Glutamatergic neuron (in vitro differentiated cells): Measurements from ENCODE around the gene OLFML2A. TPM values are rescaled to one million over a fixed set of nuclear protein-coding genes. Genes with fewer than 3 reads are reported as not detected.

Source experiments
- DNase-seq: peaks from one replicate; pipeline ENCODE4 v3.0.0; 2022
- H3K27ac Mint-ChIP-seq: one replicate; pipeline ENCODE4 v1.8.0; 2020; ENCODE audit warnings: mild to moderate bottlenecking, mixed read lengths, inconsistent platforms; ENCODE audit not compliant: unreplicated experiment
- H3K27me3 Mint-ChIP-seq: one replicate; pipeline ENCODE4 v1.8.0; 2020; ENCODE audit warnings: mild to moderate bottlenecking, moderate library complexity, mixed read lengths, inconsistent platforms; ENCODE audit not compliant: unreplicated experiment
- H3K36me3 Mint-ChIP-seq: one replicate; pipeline ENCODE4 v1.8.0; 2020; ENCODE audit warnings: mild to moderate bottlenecking, mixed read lengths, inconsistent platforms; ENCODE audit not compliant: unreplicated experiment
- H3K4me1 Mint-ChIP-seq: one replicate; pipeline ENCODE4 v1.8.0; 2020; ENCODE audit warnings: mild to moderate bottlenecking, low read depth, mixed read lengths, inconsistent platforms; ENCODE audit not compliant: unreplicated experiment
- H3K4me3 Mint-ChIP-seq: one replicate; pipeline ENCODE4 v1.8.0; 2020; ENCODE audit warnings: mild to moderate bottlenecking, mixed read lengths, inconsistent platforms; ENCODE audit not compliant: unreplicated experiment
- H3K9me3 Mint-ChIP-seq: one replicate; pipeline ENCODE4 v1.8.0; 2020; ENCODE audit warnings: mild to moderate bottlenecking, moderate library complexity, mixed read lengths, inconsistent platforms; ENCODE audit not compliant: unreplicated experiment
- total RNA-seq: library from RNA; stranded (reverse); fragmentation: NEBNext Ultra II Directional; extraction: Animal tissue kit (Norgen Biotek cat#: 25700); gene quantifications from one replicate; pipeline ENCODE4 v1.2.1, GENCODE V29; 2021; ENCODE audit not compliant: unreplicated experiment
- TF ChIP-seq, protein P1 (sequence below): fragments of 200-600 bp; sonication (generic); IDR thresholded peaks from one replicate; pipeline ENCODE4 v1.5.0; 2021; ENCODE audit not compliant: partially characterized antibody, unreplicated experiment

The OLFML2A gene
- total RNA-seq, 1 donor from 2014 or later: not detected

DNA sequence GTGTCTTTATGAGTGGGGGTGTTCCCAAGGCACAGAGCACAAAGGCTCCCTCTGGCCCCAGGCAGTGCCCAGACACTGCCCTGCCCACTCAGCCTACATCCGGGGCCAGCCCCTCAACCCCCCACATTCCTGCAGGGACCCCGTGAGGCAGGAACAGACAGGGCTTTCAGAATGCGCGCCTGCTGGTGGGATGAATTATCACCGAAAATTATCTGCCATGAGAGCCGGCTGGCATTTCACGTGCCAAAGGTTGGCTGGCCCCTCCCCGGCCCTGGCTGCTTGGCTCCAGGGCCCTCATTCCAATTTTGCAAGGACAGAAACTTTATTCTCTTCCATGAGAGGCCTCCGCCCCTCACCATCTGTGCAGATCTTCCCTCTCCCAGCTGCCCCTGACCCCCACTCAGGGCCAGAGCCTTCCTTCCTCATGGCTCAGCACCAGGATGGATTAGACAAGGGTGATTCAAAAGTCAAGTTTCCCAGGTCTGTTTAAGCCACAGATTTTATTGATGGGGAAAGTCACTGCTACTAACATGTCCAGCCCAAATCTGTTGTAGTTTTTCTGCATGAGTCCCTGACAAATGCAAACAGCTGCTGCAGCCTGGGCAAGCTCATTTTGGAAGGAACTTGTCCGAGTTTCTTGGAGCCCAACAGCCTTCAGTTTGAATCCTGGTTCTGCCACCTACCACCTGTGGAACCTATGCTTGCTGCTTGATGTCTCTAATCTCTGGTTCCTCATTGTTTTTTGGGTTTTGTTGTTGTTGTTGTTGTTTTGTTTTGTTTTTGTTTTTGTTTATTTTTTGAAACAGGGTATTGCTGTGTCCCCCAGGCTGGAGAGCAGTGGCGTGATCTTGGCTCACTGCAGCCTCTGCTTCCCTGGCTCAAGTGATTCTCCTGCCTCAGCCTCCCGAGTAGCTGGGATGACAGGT lies 44.0 kb downstream of the OLFML2A start:
- Mint-ChIP-seq H3K36me3 (no peaks in the 10 kb centered on the region), H3K9me3 (peaks cover 2% of the 10 kb centered on the region), H3K27ac (peak overlapping the region; percentile 55), H3K4me3 (no peak overlapping the region), H3K4me1 (peaks cover 7% of the 10 kb centered on the region), H3K27me3 (no peaks in the 10 kb centered on the region)
- no peak for DNase-seq
- TF ChIP-seq, protein P1, sequence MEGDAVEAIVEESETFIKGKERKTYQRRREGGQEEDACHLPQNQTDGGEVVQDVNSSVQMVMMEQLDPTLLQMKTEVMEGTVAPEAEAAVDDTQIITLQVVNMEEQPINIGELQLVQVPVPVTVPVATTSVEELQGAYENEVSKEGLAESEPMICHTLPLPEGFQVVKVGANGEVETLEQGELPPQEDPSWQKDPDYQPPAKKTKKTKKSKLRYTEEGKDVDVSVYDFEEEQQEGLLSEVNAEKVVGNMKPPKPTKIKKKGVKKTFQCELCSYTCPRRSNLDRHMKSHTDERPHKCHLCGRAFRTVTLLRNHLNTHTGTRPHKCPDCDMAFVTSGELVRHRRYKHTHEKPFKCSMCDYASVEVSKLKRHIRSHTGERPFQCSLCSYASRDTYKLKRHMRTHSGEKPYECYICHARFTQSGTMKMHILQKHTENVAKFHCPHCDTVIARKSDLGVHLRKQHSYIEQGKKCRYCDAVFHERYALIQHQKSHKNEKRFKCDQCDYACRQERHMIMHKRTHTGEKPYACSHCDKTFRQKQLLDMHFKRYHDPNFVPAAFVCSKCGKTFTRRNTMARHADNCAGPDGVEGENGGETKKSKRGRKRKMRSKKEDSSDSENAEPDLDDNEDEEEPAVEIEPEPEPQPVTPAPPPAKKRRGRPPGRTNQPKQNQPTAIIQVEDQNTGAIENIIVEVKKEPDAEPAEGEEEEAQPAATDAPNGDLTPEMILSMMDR: no peak

GRCh38 chr9:124828489-124829333 lies 51.8 kb downstream of the OLFML2A start:
- Mint-ChIP-seq H3K27me3 (no peaks in the 10 kb centered on the region), H3K9me3 (peaks cover 2% of the 10 kb centered on the region), H3K36me3 (peaks cover 5% of the 10 kb centered on the region), H3K4me1 (no peaks in the 10 kb centered on the region), H3K4me3 (no peak overlapping the region), H3K27ac (no peak overlapping the region)
- DNase-seq: no peak
- TF ChIP-seq, protein P1: no peak

DNA sequence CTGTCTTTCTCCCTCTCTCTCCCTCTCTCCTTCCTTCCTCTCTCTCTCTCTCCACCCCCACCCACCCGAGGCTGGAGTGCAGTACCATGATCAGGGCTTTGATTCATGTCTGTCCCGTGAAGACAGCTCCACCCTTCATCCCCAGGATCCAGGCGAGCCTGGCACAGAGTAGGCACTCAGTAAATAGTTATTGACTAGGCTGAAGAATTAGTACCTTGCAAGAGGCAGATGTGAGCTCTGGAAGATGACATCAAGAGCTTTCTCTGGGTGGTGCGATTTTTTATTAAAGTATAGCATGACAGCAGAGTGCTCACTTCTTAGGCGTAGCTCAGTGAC lies 52.4 kb downstream of the OLFML2A start:
- peaks cover 5% of the 10 kb centered on the region for H3K36me3 Mint-ChIP-seq
- H3K27me3 Mint-ChIP-seq: no peaks in the 10 kb centered on the region
- no peak overlapping the region for H3K4me3 Mint-ChIP-seq
- TF ChIP-seq, protein P1: no peak
- no peaks in the 10 kb centered on the region for H3K4me1 Mint-ChIP-seq
- peaks cover 2% of the 10 kb centered on the region for H3K9me3 Mint-ChIP-seq
- no peak overlapping the region for H3K27ac Mint-ChIP-seq
- DNase-seq: no peak

DNA sequence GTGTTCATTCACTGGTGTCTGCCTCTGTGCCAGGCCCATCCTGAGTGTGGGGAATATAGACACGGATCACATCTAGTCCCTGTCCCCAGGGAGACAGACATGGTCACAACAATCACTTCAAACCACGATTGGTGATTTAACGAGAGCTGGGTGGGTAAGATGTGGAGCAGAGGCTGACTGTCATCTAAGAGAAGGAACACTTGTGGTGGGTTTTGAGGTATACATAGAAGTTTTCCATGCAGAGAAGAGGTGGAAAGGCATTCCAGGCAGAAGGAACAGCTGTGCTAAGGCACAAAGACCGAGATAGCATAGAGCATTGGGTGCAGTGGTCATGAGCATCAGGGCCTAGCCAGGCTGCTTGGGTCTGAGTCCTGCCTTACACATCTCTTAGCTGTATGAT lies 53.7 kb downstream of the OLFML2A start:
- Mint-ChIP-seq H3K4me1 (no peaks in the 10 kb centered on the region), H3K9me3 (peaks cover 3% of the 10 kb centered on the region), H3K36me3 (peaks cover 5% of the 10 kb centered on the region), H3K4me3 (no peak overlapping the region), H3K27me3 (no peaks in the 10 kb centered on the region), H3K27ac (no peak overlapping the region)
- TF ChIP-seq, protein P1: no peak
- DNase-seq: no peak
